ENCODE results near the gene PTPRS. TPM values are rescaled to one million over a fixed set of nuclear protein-coding genes. Genes with fewer than 3 reads are reported as not detected.
A peak's percentile ranks its signal among the peaks of the same experiment; 100 is the strongest.

Gene PTPRS
- total and polyA plus RNA-seq, 9 of the 15 experiments (the other 6 are each of a cell fraction or from before 2014, with no cell fraction given) = 1.1 to 49.4 (median 14.1) TPM

- TF ChIP-seq HNRNPLL (IDR thresholded peaks at IDR 0.05; ENCODE audit: low read depth, low read length, poor library complexity, severe bottlenecking) = peak; percentile 2
Observed at GRCh38 chr19:5292453-5292821, 48.2 kb downstream of the PTPRS start (continued).

GRCh38 chr19:5291588-5292193 is 48.9 kb downstream of the PTPRS start:
- ChIA-PET CTCF (ENCODE audit: low intra/inter-chr PET ratio) (no interaction called here), POLR2A (interaction anchor here (0.7 to 2.1 kb wide), 4 partner anchors 9 to 17 kb away, joined by 3 to 15 read pairs (median 8); no protein-coding TSS in a partner anchor)
- Histone ChIP-seq H3K4me3 (0 out of 2 replicates have a peak overlapping the region, but pooled peaks have one; percentile 72), H3K27ac (ENCODE audit: extremely low read depth, low read depth, low read length) (no peak overlapping the region), H3K4me1 (replicated peaks in 1 of 2; ENCODE audit: control insufficient read depth in 2 of 2, insufficient read depth in 2 of 2, low read length in 2 of 2) (peaks cover 22 to 67% of the 10 kb centered on the region in 2 experiments), H3K9me3 (replicated peaks; ENCODE audit: control insufficient read depth, insufficient read depth, low read depth, low read length) (no peaks in the 10 kb centered on the region), H4K20me1 (replicated peaks; ENCODE audit: control insufficient read depth, insufficient read depth, low read length) (peaks cover 18% of the 10 kb centered on the region; the same call in 1 of the 2 replicates), H3K27me3 (ENCODE audit: control insufficient read depth in 2 of 2, insufficient read depth in 2 of 2, low read length in 2 of 2) (peaks cover 0 to 9% of the 10 kb centered on the region in 2 experiments; a peak in 1 of 5 replicates), H3K9me1 (ENCODE audit: control insufficient read depth, insufficient read depth, low read length) (no peaks in the 10 kb centered on the region), H3K79me2 (ENCODE audit: control insufficient read depth, insufficient read depth, low read length) (peaks cover 23% of the 10 kb centered on the region), H2AFZ (ENCODE audit: low read depth, low read length) (no peak overlapping the region), H3K4me2 (ENCODE audit: insufficient read depth, low read length) (peak overlapping the region; percentile 73), H3K9ac (ENCODE audit: insufficient read depth in 1 of 2, low read depth in 2 of 2, low read length in 2 of 2) (peak overlapping the region; percentile 50 to 94; a peak in 2 of 4 replicates), H3K36me3 (ENCODE audit: control insufficient read depth, insufficient read depth, low read length) (no peaks in the 10 kb centered on the region)
- ATAC-seq = no peak
- no peak for DNase-seq (ENCODE audit: extremely low read depth in 1 of 4, low spot score in 3 of 4)
- intact Hi-C loops (cut with micrococcal nuclease) = no loop called here
- FAIRE-seq = peak; percentile 46
- TSS peak; percentile 68 for BruUV-seq (replicated peaks)
- in situ Hi-C loops (cut with MboI) = no loop called here
- WGBS (ENCODE audit: insufficient coverage, low coverage, missing lambda C conversion rate) = 66% methylated on average over 7 of the region's 8 CpGs
- TF ChIP-seq BRCA1 (IDR thresholded peaks at IDR 0.05) = no peak
- 0 out of 2 replicates have a peak, but pooled peaks have one; percentile 36 for TF ChIP-seq BRCA1 (CRISPR knock-in tag; IDR thresholded peaks at IDR 0.05)
- no peak for TF ChIP-seq ZNF740 (CRISPR knock-in tag; IDR thresholded peaks at IDR 0.05)
- no peak for TF ChIP-seq ZNF740 (tag; IDR thresholded peaks at IDR 0.05)
- TF ChIP-seq HDAC2 (IDR thresholded peaks at IDR 0.05) = 0 out of 2 replicates have a peak, but pooled peaks have one; percentile 21
- no peak for TF ChIP-seq ZNF512 (tag; IDR thresholded peaks at IDR 0.05)
- TF ChIP-seq DACH1 (IDR thresholded peaks at IDR 0.05; ENCODE audit: partially characterized antibody) = peak; percentile 39
- TF ChIP-seq TCF3 (CRISPR knock-in tag; IDR thresholded peaks at IDR 0.05) = no peak
- TF ChIP-seq RBM15 (IDR thresholded peaks at IDR 0.05; ENCODE audit: insufficient read depth, low read length) = no peak
- peak; percentile 57; the same call in 1 of the 2 replicates for TF ChIP-seq SMARCA5 (IDR thresholded peaks at IDR 0.05)
- TF ChIP-seq EHMT2 (IDR thresholded peaks at IDR 0.05) = no peak
- TF ChIP-seq ZSCAN29 (IDR thresholded peaks at IDR 0.05) = no peak
- peak; percentile 7; the same call in 1 of the 2 replicates for TF ChIP-seq TFAP4 (CRISPR knock-in tag; IDR thresholded peaks at IDR 0.05; ENCODE audit: borderline replicate concordance)
- TF ChIP-seq EP300 (IDR thresholded peaks at IDR 0.05; ENCODE audit: low read length) = no peak
- no peak for TF ChIP-seq SMAD1 (IDR thresholded peaks at IDR 0.05; ENCODE audit: low read depth, low read length, partially characterized antibody)
- no peak for TF ChIP-seq MBD2 (IDR thresholded peaks at IDR 0.05; ENCODE audit: borderline replicate concordance, low read depth)
- TF ChIP-seq ZNF764 (CRISPR knock-in tag; IDR thresholded peaks at IDR 0.05; ENCODE audit: low read depth) = no peak

All from K562 (cell line).